BJ (cell line): ENCODE measurements around the gene PALM3. TPM values are rescaled to one million over a fixed set of nuclear protein-coding genes. Genes with fewer than 3 reads are reported as not detected.
"Not testable (repeated sequence)": the region's sequence is repeated elsewhere in the genome, so short reads cannot be mapped to it uniquely, and the experiment has no call there.

ENCODE experiments used
- CTCF ChIA-PET: fragments of 350-600 bp; formaldehyde crosslinking; extraction: SDS; loops from one replicate; lab custom pipeline; 2021; ENCODE audit warnings: antibody characterized with exemption, inconsistent platforms; lab: Yijun Ruan, JAX
- POLR2A ChIA-PET: fragments of 300-600 bp; sonication (Branson Sonifier 250); formaldehyde crosslinking; extraction: SDS; loops from one replicate; lab custom pipeline; 2021; ENCODE audit warnings: antibody characterized with exemption; lab: Charles Lee
- DNase-seq: peaks from one replicate; pipeline ENCODE4 v3.0.0-alpha.2; 2011; ENCODE audit warnings: low read depth
- H3K27me3 ChIP-seq: 2 replicates; pipeline ENCODE4 v1.6.0; 2011; ENCODE audit warnings: low read length; ENCODE audit not compliant: control insufficient read depth, insufficient read depth
- H3K36me3 ChIP-seq: 2 replicates; pipeline ENCODE4 v1.5.1; 2011; ENCODE audit warnings: low read length; ENCODE audit not compliant: control insufficient read depth, insufficient read depth
- H3K4me3 ChIP-seq: 2 replicates; pipeline ENCODE4 v1.5.1; 2011; ENCODE audit warnings: low read depth, mild to moderate bottlenecking, control low read depth, low read length
- polyA plus RNA-seq: library from polyadenylated mRNA; depleted of rRNA; stranded (reverse); fragments of >200 nt; gene quantifications from 2 replicates; pipeline ENCODE4 v1.2.3, GENCODE V29; 2011
- TF ChIP-seq, protein P1 (sequence below): IDR thresholded peaks from 2 replicates; pipeline ENCODE4 v1.5.1; 2011; ENCODE audit warnings: low read depth, mild to moderate bottlenecking, control low read depth, inconsistent platforms, low read length, moderate library complexity; ENCODE audit not compliant: insufficient read depth

PALM3 gene
- polyA plus RNA-seq, 1 experiment = 0.17 TPM

DNA sequence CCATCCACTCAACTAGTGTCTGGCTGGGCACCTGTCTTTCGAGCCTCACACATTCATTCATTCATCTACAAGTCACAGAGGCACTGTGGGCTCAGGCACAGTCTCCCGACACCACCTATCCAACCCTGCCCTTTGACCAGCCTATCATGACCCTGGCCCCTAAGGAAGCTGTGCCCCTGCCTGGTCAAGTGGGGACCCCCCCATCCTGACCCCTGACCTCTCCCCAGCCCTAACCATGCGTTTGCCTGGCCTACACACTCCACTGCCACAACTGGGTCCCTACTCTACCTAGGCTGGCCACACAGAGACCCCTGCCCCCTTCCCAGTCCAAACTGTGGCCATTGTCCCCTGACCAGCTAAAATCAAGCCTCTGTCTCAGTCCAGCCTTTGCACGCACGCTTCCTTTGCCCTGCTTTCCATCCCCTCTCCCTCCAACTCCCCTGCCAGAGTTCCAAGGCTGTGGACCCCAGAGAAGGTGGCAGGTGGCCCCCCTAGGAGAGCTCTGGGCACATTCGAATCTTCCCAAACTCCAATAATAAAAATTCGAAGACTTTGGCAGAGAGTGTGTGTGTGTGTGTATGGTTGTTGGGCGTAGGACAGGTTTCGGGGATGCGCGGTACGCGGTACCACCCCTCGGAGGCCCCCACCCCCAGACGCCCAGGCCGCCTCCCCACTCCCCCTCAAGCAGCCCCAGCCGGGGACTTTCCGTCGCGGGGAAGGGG, 30.7 kb downstream of the PALM3 start:
- CTCF ChIA-PET = interaction anchor here (0.6 to 2.3 kb wide), 31 partner anchors 9 to 387 kb away, joined by 3 to 21 read pairs (median 4); partner anchors contain the start of genes ADGRE5, PALM3, PODNL1 and PRKACA
- no peaks in the 10 kb centered on the region for H3K36me3 ChIP-seq
- POLR2A ChIA-PET = no interaction called here
- TF ChIP-seq, protein P1, sequence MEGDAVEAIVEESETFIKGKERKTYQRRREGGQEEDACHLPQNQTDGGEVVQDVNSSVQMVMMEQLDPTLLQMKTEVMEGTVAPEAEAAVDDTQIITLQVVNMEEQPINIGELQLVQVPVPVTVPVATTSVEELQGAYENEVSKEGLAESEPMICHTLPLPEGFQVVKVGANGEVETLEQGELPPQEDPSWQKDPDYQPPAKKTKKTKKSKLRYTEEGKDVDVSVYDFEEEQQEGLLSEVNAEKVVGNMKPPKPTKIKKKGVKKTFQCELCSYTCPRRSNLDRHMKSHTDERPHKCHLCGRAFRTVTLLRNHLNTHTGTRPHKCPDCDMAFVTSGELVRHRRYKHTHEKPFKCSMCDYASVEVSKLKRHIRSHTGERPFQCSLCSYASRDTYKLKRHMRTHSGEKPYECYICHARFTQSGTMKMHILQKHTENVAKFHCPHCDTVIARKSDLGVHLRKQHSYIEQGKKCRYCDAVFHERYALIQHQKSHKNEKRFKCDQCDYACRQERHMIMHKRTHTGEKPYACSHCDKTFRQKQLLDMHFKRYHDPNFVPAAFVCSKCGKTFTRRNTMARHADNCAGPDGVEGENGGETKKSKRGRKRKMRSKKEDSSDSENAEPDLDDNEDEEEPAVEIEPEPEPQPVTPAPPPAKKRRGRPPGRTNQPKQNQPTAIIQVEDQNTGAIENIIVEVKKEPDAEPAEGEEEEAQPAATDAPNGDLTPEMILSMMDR = no peak
- no peak for DNase-seq
- peaks cover 6% of the 10 kb centered on the region for H3K27me3 ChIP-seq
- H3K4me3 ChIP-seq = peak overlapping the region; percentile 61

DNA sequence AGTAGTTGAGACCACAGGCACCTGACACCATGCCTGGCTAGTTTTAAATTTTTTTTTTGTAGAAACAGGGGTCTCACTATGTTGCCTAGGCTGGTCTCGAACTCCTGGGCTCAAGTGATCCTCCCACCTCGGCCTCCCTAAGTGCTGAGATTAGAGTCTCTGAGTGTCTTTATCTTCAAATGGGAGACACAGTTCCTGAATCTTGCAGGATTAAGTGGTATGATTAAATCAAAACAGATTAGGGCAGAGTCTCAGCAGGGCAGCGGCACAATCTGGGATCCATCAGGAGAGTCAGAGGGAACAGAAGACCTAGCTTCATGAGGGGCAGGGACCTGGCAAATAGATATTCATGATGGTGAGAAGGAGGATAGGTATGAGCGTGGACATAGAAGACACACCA, 33.0 kb downstream of the PALM3 start:
- CTCF ChIA-PET = interaction anchor here (0.7 to 1.9 kb wide), 2 partner anchors 30 to 1008 kb away, joined by 3 to 7 read pairs; no protein-coding TSS in a partner anchor
- POLR2A ChIA-PET = no interaction called here

DNA sequence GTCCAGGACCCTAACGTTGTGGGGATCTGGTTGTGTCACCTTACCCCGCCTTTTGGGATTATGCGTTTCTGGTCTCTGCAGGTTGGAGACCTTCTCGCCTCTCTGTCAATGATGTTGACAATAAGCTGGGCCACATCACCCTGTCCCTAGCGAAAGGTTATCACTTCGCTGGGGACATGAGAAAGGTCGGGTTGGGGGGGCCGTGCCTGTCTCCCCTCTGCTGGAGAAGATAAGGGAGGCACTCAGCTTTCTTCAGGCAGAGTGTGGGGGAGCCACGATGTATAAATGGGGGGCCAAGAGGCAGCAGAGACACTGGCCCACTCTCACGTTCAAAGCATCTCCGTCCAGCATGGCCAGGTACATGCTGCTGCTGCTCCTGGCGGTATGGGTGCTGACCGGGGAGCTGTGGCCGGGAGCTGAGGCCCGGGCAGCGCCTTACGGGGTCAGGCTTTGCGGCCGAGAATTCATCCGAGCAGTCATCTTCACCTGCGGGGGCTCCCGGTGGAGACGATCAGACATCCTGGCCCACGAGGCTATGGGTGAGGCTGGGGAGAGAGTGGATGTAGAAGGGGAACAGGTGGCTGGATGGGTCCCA, 33.9 kb downstream of the PALM3 start, which contains the start of gene RLN3:
TSS of gene RLN3 (plus strand) at position 293 of the 595 bp plus-strand sequence. CDS start at position 350, 57 bp downstream.
- Histone ChIP-seq H3K36me3 (no peaks in the 10 kb centered on the region), H3K4me3 (no peak within 1 kb of the TSS), H3K27me3 (peaks cover 6% of the 10 kb centered on the region)
- CTCF ChIA-PET = interaction anchor here (1.9 kb wide), 1 partner anchor 31 kb away, joined by 7 read pairs; no protein-coding TSS in a partner anchor
- DNase-seq = no peak
- TF ChIP-seq, protein P1 = no peak
- POLR2A ChIA-PET = no interaction called here

More for the DNA sequence above, 33.0 kb downstream of the PALM3 start:
- H3K4me3 ChIP-seq = no peak overlapping the region
- H3K36me3 ChIP-seq = no peaks in the 10 kb centered on the region
- TF ChIP-seq, protein P1 = no peak
- no peak for DNase-seq
- peaks cover 6% of the 10 kb centered on the region for H3K27me3 ChIP-seq

DNA sequence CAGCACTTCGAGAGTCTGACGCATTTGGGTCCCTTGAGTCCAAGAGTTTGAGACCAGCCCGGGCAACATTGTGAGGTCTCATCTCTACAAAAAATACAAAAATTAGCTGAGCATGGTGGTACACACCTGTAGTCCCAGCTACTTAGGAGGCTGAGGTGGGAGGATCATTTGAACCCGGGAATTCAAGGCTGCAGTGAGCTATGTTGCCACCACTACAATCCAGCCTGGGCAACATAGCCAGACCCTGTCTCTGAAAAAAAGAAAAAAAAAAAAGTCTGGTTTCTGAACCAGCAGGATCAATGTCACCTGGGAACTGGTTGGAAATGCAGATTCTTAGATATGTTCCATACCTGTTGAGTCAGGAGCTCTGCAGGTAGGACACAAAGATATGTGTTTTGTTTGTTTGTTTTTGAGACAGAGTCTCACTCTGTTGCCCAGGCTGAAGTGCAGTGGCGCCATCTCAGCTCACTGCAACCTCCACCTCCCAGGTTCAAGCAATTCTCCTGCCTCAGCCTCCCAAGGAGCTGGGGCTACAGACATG, 35.2 kb downstream of the PALM3 start:
- CTCF ChIA-PET = interaction anchor here (0.6 to 1.3 kb wide), 2 partner anchors 17 to 318 kb away, joined by 4 read pairs; no protein-coding TSS in a partner anchor
- POLR2A ChIA-PET, H3K36me3 ChIP-seq, H3K27me3 ChIP-seq, DNase-seq, H3K4me3 ChIP-seq: not testable (repeated sequence)

DNA sequence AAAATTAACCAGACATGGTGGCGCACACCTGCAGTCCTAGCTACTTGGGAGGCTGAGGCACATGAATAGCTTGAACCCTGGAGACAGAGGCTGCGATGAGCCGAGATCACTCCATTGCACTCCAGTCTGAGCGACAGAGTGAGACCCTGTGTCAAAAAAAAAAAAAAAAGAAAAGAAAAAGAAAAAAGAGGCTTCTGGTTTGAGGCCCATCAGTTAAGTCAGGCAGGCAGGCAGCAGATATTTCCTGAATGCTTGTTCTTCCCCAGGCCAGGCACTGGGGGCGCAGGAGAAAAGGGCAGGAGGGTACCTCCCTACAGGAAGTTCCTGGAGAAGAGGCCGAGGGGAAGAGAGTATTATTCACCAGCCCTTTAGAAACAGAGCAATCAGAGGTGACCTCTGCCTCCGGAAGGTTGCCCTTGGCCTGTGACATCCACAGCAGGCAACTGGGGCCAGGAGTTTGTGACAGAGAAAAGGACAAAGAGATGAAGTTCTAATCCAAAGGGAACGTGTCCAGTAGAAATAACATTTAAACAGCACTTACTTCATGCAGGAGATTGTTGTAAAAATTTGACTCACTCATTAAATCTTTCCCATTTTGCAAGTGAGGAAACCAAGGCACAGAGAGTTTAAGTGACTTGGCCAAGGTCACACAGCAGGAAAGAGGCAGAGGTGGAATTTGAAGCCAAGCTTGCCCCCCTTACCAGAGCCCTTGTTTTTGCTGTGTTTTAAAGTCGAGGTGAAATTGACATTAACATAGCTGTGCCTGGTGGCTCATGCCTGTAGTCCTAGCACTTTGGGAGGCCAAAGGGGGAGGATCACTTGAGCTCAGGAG, 38.3 kb downstream of the PALM3 start:
- ChIA-PET POLR2A (no interaction called here), CTCF (interaction anchor here (0.9 to 3.0 kb wide), 5 partner anchors 8 to 50 kb away, joined by 4 to 21 read pairs (median 4); partner anchors contain the start of genes IL27RA and MISP3)
- TF ChIP-seq, protein P1 = peak; percentile 32; the same call in 1 of the 2 replicates
- Histone ChIP-seq H3K4me3 (no peak overlapping the region), H3K36me3 (no peaks in the 10 kb centered on the region), H3K27me3 (peaks cover 6% of the 10 kb centered on the region)
- no peak for DNase-seq
